Measurements from ENCODE around the gene BTNL9. TPM values are rescaled to one million over a fixed set of nuclear protein-coding genes. Genes with fewer than 3 reads are reported as not detected.
"Not testable (repeated sequence)": the region's sequence is repeated elsewhere in the genome, so short reads cannot be mapped to it uniquely, and the experiment has no call there.

The BTNL9 gene
- total RNA-seq, 1 donor from 2014 or later = 0.07 TPM

DNA sequence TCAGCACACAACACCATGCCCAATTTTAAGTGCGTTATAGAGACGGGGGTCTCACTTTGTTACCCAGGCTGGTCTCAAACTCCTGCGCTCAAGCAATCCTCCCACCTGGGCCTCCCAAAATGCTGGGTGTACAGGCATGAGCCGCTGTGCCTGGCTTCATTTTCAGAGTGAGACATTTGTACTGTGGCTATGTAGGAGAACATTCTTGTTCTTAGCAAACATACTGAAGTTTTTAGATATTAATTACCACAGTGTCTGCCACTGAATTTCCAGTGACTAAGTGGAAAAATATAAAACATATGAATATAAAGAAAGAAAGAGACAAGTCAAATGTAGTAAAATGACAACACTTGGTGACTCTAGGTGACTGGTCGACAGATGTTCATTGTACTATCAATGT is 20.9 kb downstream of the BTNL9 start:
- no peak for DNase-seq (ENCODE audit: low read depth, low spot score)

DNA sequence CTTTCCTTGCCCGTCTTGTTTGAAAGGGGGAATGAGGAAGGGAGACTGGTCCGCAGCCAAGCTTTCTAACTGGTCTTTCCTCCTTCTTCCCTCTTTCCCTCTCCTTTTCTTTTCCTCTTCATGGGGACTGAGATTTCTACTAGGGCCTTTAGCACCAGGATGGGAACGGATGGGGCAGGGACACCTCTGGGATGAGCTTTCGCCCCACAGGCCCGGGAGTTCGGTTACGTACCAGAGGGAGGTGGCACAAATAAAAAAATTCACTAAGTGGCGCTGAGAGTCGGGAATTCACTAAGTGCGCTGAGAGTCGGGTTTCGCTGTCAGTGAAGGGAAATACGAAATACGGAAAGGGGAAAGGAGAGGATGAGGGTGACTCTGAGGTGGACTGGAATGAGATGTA is 21.6 kb downstream of the BTNL9 start:
- no peak for DNase-seq (ENCODE audit: low read depth, low spot score)

DNA sequence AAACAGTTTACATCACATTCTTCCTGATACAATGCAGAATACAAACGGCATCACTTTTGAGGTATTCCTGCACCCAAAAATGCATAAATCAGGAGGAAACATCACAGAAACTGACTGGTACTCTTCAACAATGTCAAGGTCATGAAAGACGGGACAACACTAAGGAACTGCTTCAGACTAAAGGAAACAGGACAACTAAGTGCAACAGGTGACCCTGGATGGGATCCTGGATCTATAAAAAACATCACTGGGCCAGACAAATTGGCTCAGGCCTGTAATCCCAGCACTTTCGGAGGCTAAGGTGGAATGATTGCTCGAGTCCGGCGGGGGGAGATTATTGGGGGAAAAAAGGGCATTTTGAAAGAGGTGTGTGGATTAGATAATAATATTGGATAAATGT is 22.6 kb downstream of the BTNL9 start:
- no peak for DNase-seq (ENCODE audit: low read depth, low spot score)

DNA sequence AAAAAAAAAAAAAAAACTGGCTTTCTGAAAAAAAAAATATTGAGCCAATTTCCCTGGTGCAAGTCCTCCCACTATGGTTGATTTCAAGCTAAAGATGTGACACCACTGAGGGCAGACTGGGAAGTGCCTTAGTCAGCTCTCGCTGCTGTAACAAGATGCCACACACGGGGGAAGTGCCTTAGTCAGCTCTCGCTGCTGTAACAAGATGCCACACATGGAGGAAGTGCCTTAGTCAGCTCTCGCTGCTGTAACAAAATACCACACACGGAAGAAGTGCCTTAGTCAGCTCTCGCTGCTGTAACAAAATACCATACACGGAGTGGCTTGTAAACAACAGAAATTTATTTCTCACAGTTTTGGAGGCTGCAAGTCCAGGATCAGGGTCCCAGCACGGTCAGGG is 23.4 kb downstream of the BTNL9 start:
- no peak for DNase-seq (ENCODE audit: low read depth, low spot score)

DNA sequence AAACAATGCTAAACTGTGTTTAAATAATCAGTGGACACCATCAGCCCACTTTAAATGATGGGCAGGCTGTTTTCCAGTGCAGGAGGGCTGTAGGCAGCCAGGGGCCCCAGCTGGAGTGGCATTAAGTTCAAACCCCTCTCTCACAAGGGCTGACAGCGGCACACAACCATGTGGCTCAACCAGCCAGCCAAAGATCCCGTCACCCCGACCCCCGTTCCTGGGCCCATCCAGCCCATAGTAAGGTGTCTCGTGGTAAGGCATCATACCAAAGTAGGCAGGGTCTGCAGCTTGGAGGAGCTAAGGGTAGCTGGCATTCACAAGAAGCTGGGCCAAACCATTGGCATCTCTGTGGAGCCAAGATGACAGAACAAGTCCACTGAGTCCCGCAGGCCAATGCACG is 24.9 kb downstream of the BTNL9 start:
- no peak for DNase-seq (ENCODE audit: low read depth, low spot score)

DNA sequence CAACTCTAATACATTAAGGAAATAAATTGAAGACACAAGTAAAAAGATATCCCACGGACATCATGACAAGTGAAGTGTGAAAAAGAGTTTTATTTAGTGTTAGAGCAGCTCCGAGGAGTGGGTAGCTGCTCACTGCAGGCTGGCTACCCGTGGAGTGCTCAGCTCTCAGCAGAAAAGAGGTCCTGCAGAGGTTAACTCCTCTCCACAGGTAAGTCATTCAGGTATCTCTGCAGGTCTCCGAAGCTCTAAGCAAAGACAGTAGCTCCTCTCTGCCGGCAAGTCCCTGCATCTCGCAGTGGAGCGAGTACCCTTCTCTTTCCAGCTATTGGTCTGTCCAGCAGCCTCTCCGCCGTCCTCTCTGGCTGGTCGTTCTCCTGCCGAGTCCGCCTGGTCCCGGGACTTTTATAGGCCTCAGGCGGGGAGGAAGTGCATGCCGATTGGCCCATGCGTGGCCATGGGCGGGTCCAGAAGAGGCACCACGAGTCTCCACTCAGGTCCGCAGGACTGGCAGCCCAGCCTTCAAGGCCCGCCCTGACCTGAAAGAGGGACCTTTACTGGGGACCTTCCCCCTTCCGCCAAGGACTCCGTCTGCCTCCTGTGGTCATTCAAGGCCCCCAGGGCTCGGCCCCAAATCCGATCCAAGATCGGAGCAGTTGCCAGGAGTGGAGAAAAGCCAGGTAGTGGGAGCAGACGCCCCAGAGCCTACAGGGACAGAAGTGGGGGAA is 29.9 kb downstream of the BTNL9 start:
- DNase-seq (ENCODE audit: low read depth, low spot score) = no peak

DNA sequence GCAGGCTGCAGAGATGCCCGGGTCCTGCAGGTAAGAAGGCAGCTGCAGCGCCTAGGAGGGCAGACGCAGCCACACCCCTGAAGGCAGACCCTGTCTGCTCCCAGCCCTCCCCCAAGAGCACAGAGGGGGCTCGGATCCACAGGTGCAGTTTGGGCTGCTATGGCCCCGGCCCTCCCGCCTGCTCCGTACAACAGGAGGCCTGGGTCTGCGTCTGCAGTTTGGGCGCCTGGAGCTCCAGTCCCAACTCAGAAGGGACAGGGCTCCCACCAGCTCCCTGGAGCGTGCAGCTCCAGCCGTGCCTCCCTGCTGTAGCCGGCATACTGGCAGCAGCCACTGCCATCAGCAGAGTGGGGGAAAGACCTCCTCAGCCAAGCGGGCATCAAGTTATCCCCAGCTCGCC is 30.5 kb downstream of the BTNL9 start:
- no peak for DNase-seq (ENCODE audit: low read depth, low spot score)

DNA sequence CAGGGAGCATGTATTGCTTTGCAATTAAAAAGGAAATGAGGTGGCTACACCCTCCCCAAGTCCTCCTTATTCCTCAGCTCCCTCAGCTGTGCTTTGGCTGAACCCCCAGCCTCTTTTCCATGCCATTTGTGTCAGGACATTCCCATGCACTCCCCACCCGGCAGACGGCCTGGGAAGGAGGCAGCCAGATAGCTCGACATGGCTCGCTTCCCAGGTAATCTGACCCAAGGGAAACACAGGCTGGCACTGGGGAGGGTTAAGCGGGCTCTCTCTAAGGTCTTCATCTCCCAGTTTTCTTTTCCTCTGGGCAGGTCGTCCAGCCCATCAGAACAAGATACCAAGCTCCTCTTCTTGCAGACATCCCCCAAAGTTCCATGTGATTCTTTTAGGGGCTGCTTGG is 31.2 kb downstream of the BTNL9 start:
- DNase-seq (ENCODE audit: low read depth, low spot score) = no peak

DNA sequence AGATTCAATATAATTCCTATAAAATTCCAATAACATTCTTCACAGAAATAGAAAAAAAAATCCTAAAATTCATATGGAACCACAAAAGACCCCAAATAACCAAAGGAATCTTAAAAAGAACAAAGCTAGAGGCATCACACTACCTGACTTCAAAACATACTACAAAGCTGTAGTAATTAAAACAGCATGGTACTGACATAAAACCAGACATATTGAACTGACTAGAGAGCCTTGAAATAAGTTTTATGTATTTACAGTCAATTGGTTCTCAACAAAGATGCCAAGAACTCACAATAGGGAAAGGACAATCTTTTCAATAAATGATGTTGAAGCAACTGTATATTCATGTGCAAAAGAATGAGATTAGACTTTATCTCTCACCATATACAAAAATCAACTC is 36.9 kb downstream of the BTNL9 start:
- no peak for DNase-seq (ENCODE audit: low read depth, low spot score)

DNA sequence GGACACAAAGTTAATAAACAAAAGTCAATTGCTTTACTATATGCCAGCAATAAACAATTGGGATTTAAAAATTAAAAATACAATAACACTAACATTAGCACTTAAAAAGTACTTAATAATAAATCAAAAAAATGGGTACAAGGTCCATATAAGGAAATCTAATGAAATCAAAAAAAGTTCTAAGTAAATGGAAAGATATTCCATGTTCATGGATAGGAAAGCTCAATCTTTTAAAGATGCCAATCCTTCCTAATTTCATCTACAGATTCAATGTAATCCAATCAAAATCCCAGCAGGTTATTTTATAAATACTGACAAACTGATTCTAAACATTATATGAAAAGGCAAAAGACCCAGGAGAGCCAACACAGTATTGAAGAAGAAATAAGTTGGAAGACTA is 41.9 kb downstream of the BTNL9 start:
- DNase-seq (ENCODE audit: low read depth, low spot score) = no peak

DNA sequence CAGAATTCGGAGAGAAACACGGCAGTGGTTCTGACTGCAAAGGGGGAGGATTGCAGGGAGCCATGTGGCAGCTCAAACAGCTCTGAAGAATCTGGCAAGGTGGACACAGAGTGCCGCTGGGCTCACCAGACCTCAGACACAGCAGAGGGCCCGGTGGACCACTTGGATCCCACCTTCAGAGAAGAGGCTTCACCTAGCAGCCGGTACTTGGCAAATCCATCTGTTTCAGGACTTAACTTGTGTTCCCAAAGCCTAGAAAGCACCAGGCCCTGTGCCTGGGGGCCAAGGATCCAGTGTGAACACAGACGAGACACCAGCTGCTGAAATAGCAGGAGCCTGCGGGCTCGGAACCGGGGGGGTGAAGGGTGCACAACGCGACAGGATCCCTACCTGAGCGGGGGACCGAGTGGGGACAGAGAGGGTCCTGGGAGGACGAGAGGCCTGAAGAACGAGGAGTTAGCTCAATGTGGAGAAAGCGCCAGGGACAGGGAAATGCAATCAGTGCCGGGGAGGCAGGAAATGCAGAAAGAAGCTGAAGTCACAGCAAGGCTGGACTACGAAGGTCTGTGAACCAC is 44.6 kb downstream of the BTNL9 start:
- no peak for DNase-seq (ENCODE audit: low read depth, low spot score)

DNA sequence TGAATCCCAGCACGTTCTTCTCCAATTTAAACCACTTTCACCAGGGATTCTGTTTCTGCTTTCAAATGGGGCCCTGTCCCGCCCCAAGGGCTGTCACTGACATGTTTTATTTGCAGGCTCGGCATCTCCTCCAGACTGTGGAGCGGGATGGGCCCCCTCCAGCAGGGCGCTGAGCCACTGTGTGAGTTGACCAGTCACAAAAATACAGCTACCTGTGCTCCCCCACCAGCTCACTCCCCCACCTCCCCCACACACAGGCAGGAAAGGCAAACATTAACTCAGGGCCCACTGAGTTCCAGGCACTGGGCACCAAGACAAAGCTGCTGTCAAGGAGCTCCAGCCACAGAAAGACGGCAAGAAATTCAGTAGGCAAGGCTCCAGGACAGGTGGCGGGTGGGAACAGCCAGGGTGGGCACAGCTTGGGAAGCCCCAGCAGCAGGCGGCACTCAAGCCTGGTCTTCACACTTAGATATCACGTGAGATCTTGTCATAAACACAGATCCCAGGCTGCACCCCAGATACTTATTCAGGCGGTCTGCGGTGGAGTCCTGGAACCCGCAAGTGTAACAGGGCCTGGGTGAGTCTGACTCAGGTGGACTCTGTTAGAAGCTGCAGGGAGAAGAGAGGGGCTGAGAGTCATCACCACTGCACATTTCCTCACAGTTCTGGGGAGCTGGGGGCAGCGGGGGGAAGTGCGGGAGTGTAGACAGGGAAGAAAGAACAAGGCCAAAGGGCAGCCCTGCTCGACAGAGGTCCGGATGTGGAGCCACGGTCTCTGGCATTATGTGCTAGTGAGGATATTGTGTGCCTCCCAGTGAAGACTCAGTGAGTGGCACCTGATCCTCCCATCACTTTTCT is 46.2 kb downstream of the BTNL9 start:
- no peak for DNase-seq (ENCODE audit: low read depth, low spot score)

DNA sequence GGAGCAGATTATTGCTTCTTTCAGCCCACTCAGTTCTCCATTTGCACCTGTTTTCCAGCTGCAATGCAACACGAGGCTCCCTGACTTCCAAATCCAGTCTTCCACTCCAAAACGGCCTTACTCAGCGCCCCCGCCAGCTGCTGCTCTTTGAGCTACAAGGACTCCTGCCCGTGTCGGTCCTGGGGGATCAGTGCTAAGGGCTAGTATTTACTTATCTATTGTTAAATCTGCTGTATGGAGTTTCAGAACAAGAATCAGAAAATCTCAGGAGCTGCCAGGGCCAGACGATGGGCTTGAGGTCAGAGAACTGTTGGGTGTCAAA is 46.8 kb downstream of the BTNL9 start:
- DNase-seq (ENCODE audit: low read depth, low spot score) = no peak

DNA sequence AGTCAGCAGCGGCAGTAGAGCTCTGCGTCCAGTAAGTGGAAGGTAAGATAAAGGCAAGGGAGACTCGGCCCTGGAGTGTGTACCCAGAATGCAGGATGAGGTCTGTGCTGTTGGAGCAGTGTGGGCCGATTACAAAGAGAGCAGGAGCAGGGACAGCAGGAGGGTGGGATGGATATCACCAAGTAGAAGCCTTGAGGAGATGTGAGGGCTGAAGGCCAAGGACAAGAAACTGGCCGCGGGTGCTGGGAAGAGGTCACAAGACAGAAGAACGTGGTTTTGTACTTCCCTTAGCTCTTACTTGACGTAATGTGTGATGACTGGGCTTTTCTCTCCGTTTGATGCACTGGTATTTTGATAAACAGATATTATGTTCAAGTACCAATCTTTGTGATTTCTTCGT is 47.2 kb downstream of the BTNL9 start:
- no peak for DNase-seq (ENCODE audit: low read depth, low spot score)

DNA sequence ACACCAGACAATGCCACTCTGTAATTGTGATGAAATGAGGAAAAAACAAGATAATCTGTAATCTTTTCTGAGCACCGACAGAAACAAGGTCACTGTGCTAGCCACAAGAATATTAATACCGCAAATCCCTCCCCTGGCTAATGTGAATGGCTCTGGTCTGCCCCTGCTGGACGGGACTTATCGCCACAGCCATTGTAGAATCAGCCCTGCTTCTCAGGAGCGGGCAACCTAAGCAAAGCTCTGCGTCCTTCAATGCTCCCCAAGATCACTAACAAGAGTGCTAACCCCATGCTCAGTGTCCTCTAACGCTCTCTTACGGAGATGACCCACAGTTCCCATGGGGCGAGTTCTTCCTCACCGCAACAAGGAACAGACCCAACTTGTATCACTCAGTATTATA is 48.2 kb downstream of the BTNL9 start:
- DNase-seq (ENCODE audit: low read depth, low spot score) = no peak

DNA sequence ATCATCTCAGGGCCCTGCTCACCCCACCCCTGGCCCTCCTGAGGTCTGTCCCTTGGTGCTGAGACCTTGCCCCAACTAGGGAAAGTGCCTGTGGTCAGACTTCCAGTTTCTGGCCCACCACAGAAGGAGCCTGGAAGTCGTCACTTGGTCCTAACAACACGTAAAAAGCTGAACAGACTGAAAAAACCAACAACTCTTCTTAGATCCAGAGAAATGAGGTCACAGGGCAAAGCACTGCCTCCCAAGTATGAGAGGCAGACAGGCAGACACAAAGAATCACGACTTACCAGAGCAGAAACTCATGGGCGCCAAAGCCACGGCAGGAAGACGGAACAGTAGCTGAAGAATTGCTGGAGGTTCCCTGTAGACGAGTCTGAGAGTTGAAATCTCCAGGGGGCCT is 52.4 kb downstream of the BTNL9 start:
- no peak for DNase-seq (ENCODE audit: low read depth, low spot score)

DNA sequence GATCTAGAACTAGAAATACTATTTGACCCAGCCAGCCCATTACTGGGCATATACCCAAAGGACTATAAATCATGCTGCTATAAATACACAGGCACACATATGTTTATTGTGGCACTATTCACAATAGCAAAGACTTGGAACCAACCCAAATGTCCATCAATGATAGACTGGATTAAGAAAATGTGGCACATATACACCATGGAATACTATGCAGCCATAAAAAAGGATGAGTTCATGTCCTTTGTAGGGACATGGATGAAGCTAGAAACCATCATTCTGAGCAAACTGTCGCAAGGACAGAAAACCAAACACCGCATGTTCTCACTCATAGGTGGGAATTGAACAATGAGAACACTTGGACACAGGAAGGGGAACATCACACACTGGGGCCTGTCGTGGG is 55.1 kb downstream of the BTNL9 start:
- not testable (repeated sequence) for DNase-seq (ENCODE audit: low read depth, low spot score)

DNA sequence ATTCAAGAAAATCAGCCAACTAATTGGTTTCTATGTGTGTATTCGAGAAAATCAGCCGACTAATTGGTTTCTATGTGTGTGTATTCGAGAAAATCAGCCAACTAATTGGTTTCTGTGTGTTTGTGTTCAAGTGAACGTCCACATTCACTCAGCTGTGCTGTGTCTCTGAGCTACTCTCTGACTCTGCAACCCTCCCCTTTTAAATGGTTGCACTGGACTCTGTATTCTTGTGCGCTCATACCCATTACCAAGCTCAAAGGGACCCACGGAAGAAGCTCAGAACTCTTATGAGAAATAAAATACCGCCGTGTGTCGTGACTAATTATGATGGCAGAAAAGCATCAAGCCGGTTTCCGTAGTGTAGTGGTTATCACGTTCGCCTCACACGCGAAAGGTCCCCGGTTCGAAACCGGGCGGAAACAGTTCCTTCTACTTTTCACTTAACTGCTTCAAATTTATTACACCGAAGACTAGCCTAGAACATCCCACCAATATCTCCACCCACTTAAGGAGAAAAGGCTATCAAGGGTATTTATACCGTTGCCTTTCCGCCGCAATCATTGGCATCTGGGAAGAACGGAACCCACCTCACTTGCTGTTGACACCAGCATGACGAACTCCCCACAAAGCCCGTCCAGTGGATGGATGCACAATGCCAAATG is 56.8 kb downstream of the BTNL9 start:
- not testable (repeated sequence) for DNase-seq (ENCODE audit: low read depth, low spot score)

DNA sequence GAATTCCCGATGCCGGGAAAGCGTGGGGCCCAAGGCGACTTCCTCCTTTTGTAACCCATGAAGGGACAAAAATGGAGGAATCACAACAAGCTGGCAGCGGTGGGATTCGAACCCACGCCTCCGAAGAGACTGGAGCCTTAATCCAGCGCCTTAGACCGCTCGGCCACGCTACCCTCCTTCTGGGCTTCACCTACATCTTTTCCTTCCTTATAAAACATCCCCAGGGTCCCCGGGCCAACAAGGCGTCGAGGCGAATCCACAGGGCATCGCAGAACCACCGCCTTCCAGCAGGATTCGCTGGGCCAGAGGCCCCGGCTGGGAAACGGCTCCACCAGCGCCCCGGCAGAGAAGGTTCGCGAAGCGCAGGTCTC is 57.3 kb downstream of the BTNL9 start:
- not testable (repeated sequence) for DNase-seq (ENCODE audit: low read depth, low spot score)

DNA sequence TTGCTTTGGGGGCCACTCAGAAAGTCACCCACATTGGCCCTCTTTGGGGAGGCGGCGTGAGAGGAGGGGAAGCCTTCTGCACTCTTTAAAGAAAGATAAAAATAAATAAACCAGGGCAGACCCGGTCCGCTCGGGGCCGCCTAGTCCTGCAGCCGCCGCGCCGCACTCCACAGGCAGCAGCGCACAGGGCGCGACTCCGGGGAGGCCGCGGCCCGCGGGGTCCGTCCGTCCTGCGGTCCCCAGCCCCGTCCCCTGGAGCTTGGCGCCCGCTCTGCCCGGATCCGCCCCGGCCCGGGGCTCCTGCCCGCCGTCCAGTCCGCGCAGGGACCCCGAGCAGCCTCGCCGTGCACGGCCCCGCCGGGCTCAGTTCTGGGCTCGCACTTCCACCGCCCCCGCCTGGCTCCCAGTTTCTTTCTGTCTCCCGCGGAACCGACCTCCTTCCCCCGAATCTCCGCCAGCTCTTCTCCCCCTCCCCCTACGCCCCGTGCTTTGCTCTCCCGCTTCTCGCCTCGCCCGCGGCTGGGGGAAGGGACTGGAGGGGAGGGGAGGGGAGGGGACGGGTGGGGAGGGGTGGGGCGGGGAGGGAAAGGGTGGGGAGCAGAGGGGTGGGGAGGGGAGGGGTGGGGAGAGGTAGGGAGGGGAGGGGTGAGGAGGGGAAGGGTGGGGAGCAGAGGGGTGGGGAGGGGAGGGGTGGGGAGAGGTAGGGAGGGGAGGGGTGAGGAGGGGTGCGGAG is 57.9 kb downstream of the BTNL9 start:
- DNase-seq (ENCODE audit: low read depth, low spot score) = not testable (repeated sequence)

DNA sequence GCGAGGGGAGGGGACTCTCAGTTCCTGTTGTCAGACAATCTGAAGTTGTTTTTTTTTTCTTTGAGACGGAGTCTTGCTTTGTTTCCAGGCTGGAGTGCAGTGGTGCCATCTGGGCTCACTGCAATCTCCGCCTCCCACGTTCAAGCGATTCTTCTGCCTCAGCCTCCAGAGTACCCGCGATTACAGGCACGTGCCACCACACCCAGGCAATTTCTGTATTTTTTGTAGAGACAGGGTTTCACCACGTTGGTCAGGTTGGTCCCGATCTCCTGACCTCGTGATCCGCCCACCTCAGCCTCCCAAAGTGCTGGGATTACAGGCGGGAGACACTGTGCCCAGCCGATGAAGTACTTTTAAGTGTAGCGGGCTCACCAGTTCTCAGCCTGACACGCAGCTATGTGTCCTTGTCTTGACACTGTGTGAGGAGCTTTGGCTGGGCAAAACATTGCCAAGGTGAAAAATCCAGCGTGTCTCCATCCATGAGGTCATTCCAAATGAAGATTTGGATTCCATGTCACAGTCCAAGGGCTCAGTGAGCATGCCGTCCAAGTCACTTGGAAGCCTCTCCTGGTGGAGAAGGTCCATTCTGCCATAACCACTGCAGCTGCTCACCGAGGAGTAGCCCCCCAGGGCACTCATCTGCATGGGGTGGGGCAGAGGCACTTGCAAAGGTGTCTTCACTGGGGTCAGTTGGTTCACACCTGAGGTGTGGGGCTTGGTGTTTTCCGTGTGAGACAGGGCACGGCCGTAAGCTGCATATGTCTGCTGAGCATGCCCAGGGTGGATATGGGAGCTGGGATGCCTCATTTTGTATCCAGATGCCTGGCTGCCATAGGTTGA is 58.9 kb downstream of the BTNL9 start:
- no peak for DNase-seq (ENCODE audit: low read depth, low spot score)
